Endothelial cell of umbilical vein (primary cell): Measurements from ENCODE around the gene TMEM253. TPM values are rescaled to one million over a fixed set of nuclear protein-coding genes. Genes with fewer than 3 reads are reported as not detected.

Experiments used
- BruUV-seq: library from RNA; stranded (reverse); fragments of 400-500 nt; replicated peaks from 2 replicates; lab custom pipeline; 2021; lab: Mats Ljungman, UMichigan
- CTCF ChIA-PET: fragments of 300-600, 350-600 bp; sonication (Branson Sonifier 250); formaldehyde crosslinking; loops from one replicate; lab custom pipeline; 2021; ENCODE audit warnings: antibody characterized with exemption, inconsistent platforms; lab: Charles Lee
- POLR2A ChIA-PET: fragments of 300-600, 350-600 bp; sonication (Branson Sonifier 250); formaldehyde crosslinking; loops from one replicate; lab custom pipeline; 2021; ENCODE audit warnings: antibody characterized with exemption, inconsistent platforms; lab: Charles Lee
- DNase-seq: peaks from one replicate; pipeline ENCODE4 v3.0.0-alpha.2; 2011; ENCODE audit warnings: low read depth, low spot score
- FAIRE-seq: peaks from 2 replicates; lab custom pipeline; 2011; peaks lifted over from hg19 to GRCh38; lab: Jason Lieb, UNC
- H2AFZ ChIP-seq: 2 replicates; pipeline ENCODE4 v1.6.0; 2012; ENCODE audit warnings: low read depth, low read length, control low read depth, inconsistent platforms
- H3K27ac ChIP-seq: 2 replicates; pipeline ENCODE4 v1.5.1; 2011; ENCODE audit warnings: low read depth, mild to moderate bottlenecking, control low read depth, low read length, moderate library complexity; ENCODE audit not compliant: insufficient read depth
- H3K27me3 ChIP-seq, 2 experiments: 2 replicates each; pipeline versions ENCODE4 v1.6.0 to v1.6.1; 2011; ENCODE audit warnings: low read length in 2 of 2, mixed read lengths in 1 of 2; ENCODE audit not compliant: control insufficient read depth in 2 of 2, insufficient read depth in 2 of 2
- H3K36me3 ChIP-seq, 2 experiments: 2 replicates in 1 of 2; 3 replicates in 1 of 2; pipeline ENCODE4 v1.5.1; 2011; ENCODE audit warnings: low read length in 2 of 2, mild to moderate bottlenecking in 1 of 2, moderate library complexity in 1 of 2; ENCODE audit not compliant: control insufficient read depth in 2 of 2, insufficient read depth in 2 of 2; ENCODE audit errors: extremely low read depth in 1 of 2
- H3K4me1 ChIP-seq: 3 replicates; pipeline ENCODE4 v1.5.1; 2011; ENCODE audit warnings: mild to moderate bottlenecking, low read length; ENCODE audit not compliant: control insufficient read depth, insufficient read depth; ENCODE audit errors: extremely low read depth
- H3K4me2 ChIP-seq: 2 replicates; pipeline ENCODE4 v1.6.1; 2011; ENCODE audit warnings: low read length, control low read depth, mixed read lengths; ENCODE audit not compliant: insufficient read depth
- H3K4me3 ChIP-seq, 3 experiments: fragments of 200-600 bp in 1 of 3; sonication (generic), shearing (Covaris generic) in 1 of 3; replicated peaks in 1 of 3; 2 replicates each; pipeline ENCODE4 v1.5.1; 2011 to 2016; ENCODE audit warnings: control low read depth in 3 of 3, low read length in 3 of 3, mild to moderate bottlenecking in 2 of 3, inconsistent platforms in 1 of 3, low read depth in 1 of 3, moderate library complexity in 1 of 3; ENCODE audit not compliant: insufficient read depth in 1 of 3
- H3K79me2 ChIP-seq: 2 replicates; pipeline ENCODE4 v1.6.0; 2012; ENCODE audit warnings: low read length, inconsistent platforms; ENCODE audit not compliant: control insufficient read depth, insufficient read depth
- H3K9ac ChIP-seq: replicated peaks from 2 replicates; pipeline ENCODE3; 2011; ENCODE audit warnings: low read length, control low read depth; ENCODE audit not compliant: insufficient read depth; ENCODE audit errors: extremely low read depth
- H3K9me1 ChIP-seq: replicated peaks from 3 replicates; pipeline ENCODE4 v1.6.0; 2011; ENCODE audit warnings: mild to moderate bottlenecking, low read length; ENCODE audit not compliant: control insufficient read depth, insufficient read depth; ENCODE audit errors: extremely low read depth
- H3K9me3 ChIP-seq: replicated peaks from 2 replicates; pipeline ENCODE4 v1.5.1; 2012; ENCODE audit warnings: low read length, inconsistent platforms; ENCODE audit not compliant: control insufficient read depth, insufficient read depth
- H4K20me1 ChIP-seq: replicated peaks from 2 replicates; pipeline ENCODE3; 2011; ENCODE audit warnings: mild to moderate bottlenecking, low read length; ENCODE audit not compliant: control insufficient read depth, insufficient read depth; ENCODE audit errors: extremely low read depth
- CTCF ChIP-seq, 2 donors: IDR thresholded peaks; 1 replicate in 1 of 2; 2 replicates in 1 of 2; pipeline ENCODE4 v1.5.1; 2011; ENCODE audit warnings: low read length in 2 of 2, mild to moderate bottlenecking in 2 of 2, moderate library complexity in 2 of 2, control low read depth in 1 of 2, inconsistent platforms in 1 of 2, low read depth in 1 of 2; ENCODE audit not compliant: insufficient read depth in 1 of 2; ENCODE audit errors: extremely low read depth in 1 of 2
- EZH2 ChIP-seq: IDR thresholded peaks from 2 replicates; pipeline ENCODE4 v1.6.1; 2012; ENCODE audit warnings: borderline replicate concordance, low read depth, mild to moderate bottlenecking, moderate library complexity, low read length, inconsistent platforms; ENCODE audit not compliant: severe bottlenecking
- FOS ChIP-seq: IDR thresholded peaks from 2 replicates; pipeline ENCODE4 v1.6.1; 2011; ENCODE audit warnings: mild to moderate bottlenecking, low read length, moderate library complexity, borderline replicate concordance; ENCODE audit not compliant: insufficient read depth
- GATA2 ChIP-seq: IDR thresholded peaks from 2 replicates; pipeline ENCODE4 v1.7.0; 2011; ENCODE audit warnings: low read depth, mild to moderate bottlenecking, moderate library complexity, mixed read lengths, low read length; ENCODE audit not compliant: insufficient read length, insufficient read depth
- JUN ChIP-seq: IDR thresholded peaks from 2 replicates; pipeline ENCODE4 v1.6.1; 2011; ENCODE audit warnings: borderline replicate concordance, low read depth; ENCODE audit not compliant: insufficient read length, insufficient read depth
- MYC ChIP-seq: IDR thresholded peaks from one replicate; pipeline ENCODE4 v1.6.1; 2011; ENCODE audit warnings: mild to moderate bottlenecking, low read depth, low read length
- POLR2A ChIP-seq: IDR thresholded peaks from 2 replicates; pipeline ENCODE4 v1.6.1; 2012; ENCODE audit warnings: low read depth, mild to moderate bottlenecking, control low read depth, low read length
- POLR2AphosphoS5 ChIP-seq: IDR thresholded peaks from 2 replicates; pipeline ENCODE4 v1.6.1; 2012; ENCODE audit warnings: low read depth, mild to moderate bottlenecking, control low read depth, low read length, moderate library complexity; ENCODE audit not compliant: insufficient read depth
- dilution Hi-C: fragments of 300-500 bp; cut with MboI; formaldehyde crosslinking; loops from one replicate; pipeline ENCODE4 v1.15.0; 2019; ENCODE audit warnings: low sequenced_read_pairs; ENCODE audit not compliant: extremely low pct_ligation_motif_present
- intact Hi-C: fragments of 100-400 bp; cut with micrococcal nuclease; formaldehyde crosslinking; loops from one replicate; pipeline ENCODE4 v1.10.0; 2022
- polyA plus RNA-seq, 4 experiments: library from polyadenylated mRNA; depleted of rRNA in 3 of 4; stranded (reverse) in 3 of 4; unstranded in 1 of 4; fragments of >200 nt; gene quantifications; 2 replicates each; pipeline versions ENCODE4 v1.2.1 to v1.2.3, GENCODE V29; 2011 to 2012; ENCODE audit warnings: missing spikeins in 1 of 4
- total RNA-seq: library from RNA; stranded (reverse); gene quantifications from 2 replicates; pipeline ENCODE4 v1.2.3, GENCODE V29; 2021
- TF ChIP-seq, protein P1 (sequence below): IDR thresholded peaks from 2 replicates; pipeline ENCODE4 v1.6.1; 2011; ENCODE audit not compliant: insufficient read depth, insufficient read length

The TMEM253 gene
- total and polyA plus RNA-seq, 2 donors (not counting 3 experiments of a cell fraction or from before 2014, with no cell fraction given) = 0.25 TPM; not detected in 1

- no peaks in the 10 kb centered on the region for H3K9me1 ChIP-seq
- TF ChIP-seq POLR2AphosphoS5 = no peak
- no peak for TF ChIP-seq FOS
- no peak for TF ChIP-seq EZH2
- TF ChIP-seq, protein P1, sequence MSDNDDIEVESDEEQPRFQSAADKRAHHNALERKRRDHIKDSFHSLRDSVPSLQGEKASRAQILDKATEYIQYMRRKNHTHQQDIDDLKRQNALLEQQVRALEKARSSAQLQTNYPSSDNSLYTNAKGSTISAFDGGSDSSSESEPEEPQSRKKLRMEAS = no peak
- no peak for TF ChIP-seq POLR2A
- TF ChIP-seq JUN = no peak
- no peak for TF ChIP-seq CTCF (IDR thresholded peaks at IDR 0.05; ENCODE audit: extremely low read depth in 1 of 2, insufficient read depth in 1 of 2, low read depth in 1 of 2, low read length in 2 of 2)
- no peak for TF ChIP-seq GATA2
- TF ChIP-seq MYC = no peak
- H2AFZ ChIP-seq = no peak overlapping the region
- H3K4me1 ChIP-seq = peaks cover 12% of the 10 kb centered on the region
- no peak overlapping the region for H3K9ac ChIP-seq
- no peak overlapping the region for H3K27ac ChIP-seq
- FAIRE-seq (no peak), DNase-seq (no peak)
- no peak overlapping the region for H3K4me2 ChIP-seq
- no peaks in the 10 kb centered on the region for H3K79me2 ChIP-seq
- TSS peak; percentile 33 for BruUV-seq
- intact Hi-C loops (no loop called here), dilution Hi-C loops (no loop called here)
- no peaks in the 10 kb centered on the region for H3K9me3 ChIP-seq
- H3K27me3 ChIP-seq = peaks cover 10 to 26% of the 10 kb centered on the region in 2 experiments
- CTCF ChIA-PET = interaction anchor here (1.1 to 6.9 kb wide), 8 partner anchors 8 to 126 kb away, joined by 3 to 131 read pairs (median 6); partner anchors contain the start of gene ARHGEF40
- no peaks in the 10 kb centered on the region for H3K36me3 ChIP-seq
- POLR2A ChIA-PET = no interaction called here
- H4K20me1 ChIP-seq = no peaks in the 10 kb centered on the region
- H3K4me3 ChIP-seq = no peak overlapping the region
Measured at GRCh38 chr14:21096438-21096837, 4.4 kb upstream of the TMEM253 start.
